Endodermal cell (in vitro differentiated cells): ENCODE data around the gene APBB1IP. TPM values are rescaled to one million over a fixed set of nuclear protein-coding genes. Genes with fewer than 3 reads are reported as not detected.

Experiments used
- DNase-seq: peaks from one replicate; pipeline ENCODE4 v3.0.0-alpha.2; 2017
- H3K27ac ChIP-seq: 2 replicates; pipeline ENCODE4 v1.5.1; 2013; ENCODE audit warnings: mild to moderate bottlenecking, low read depth, low read length, moderate library complexity
- H3K27me3 ChIP-seq: 2 replicates; pipeline ENCODE4 v1.6.1; 2013; ENCODE audit warnings: mild to moderate bottlenecking, low read length, moderate library complexity; ENCODE audit not compliant: insufficient read depth, control insufficient read depth, poor library complexity, severe bottlenecking
- H3K36me3 ChIP-seq: 2 replicates; pipeline ENCODE4 v1.7.0; 2013; ENCODE audit warnings: mild to moderate bottlenecking, low read length, moderate library complexity; ENCODE audit not compliant: control insufficient read depth, insufficient read depth
- H3K4me1 ChIP-seq: one replicate; pipeline ENCODE4 v1.7.0; 2013; ENCODE audit warnings: low read length; ENCODE audit not compliant: control insufficient read depth, insufficient read depth
- H3K4me3 ChIP-seq: 2 replicates; pipeline ENCODE4 v1.5.1; 2013; ENCODE audit warnings: mild to moderate bottlenecking, low read length, moderate library complexity
- H3K9ac ChIP-seq: 2 replicates; pipeline ENCODE4 v1.6.1; 2013; ENCODE audit warnings: mild to moderate bottlenecking, low read length, moderate library complexity; ENCODE audit not compliant: poor library complexity, severe bottlenecking; ENCODE audit errors: extremely low read depth
- H3K9me3 ChIP-seq: 2 replicates; pipeline ENCODE4 v1.6.1; 2013; ENCODE audit warnings: mild to moderate bottlenecking, low read length, moderate library complexity; ENCODE audit not compliant: control insufficient read depth
- H3K27ac Mint-ChIP-seq: 2 replicates; pipeline ENCODE4 v1.8.0; 2020; ENCODE audit warnings: mixed read lengths
- H3K27me3 Mint-ChIP-seq: 2 replicates; pipeline ENCODE4 v1.8.0; 2021; ENCODE audit warnings: mild to moderate bottlenecking, mixed read lengths; ENCODE audit not compliant: insufficient read depth
- H3K36me3 Mint-ChIP-seq: 2 replicates; pipeline ENCODE4 v1.8.0; 2020; ENCODE audit warnings: low read depth, mixed read lengths
- H3K4me1 Mint-ChIP-seq: 2 replicates; pipeline ENCODE4 v1.8.0; 2020; ENCODE audit warnings: mixed read lengths
- H3K4me3 Mint-ChIP-seq: 2 replicates; pipeline ENCODE4 v1.8.0; 2020; ENCODE audit warnings: mild to moderate bottlenecking, moderate library complexity, mixed read lengths
- H3K9me3 Mint-ChIP-seq: 2 replicates; pipeline ENCODE4 v1.8.0; 2020; ENCODE audit warnings: mild to moderate bottlenecking, mixed read lengths
- CTCF ChIP-seq: fragments of 200-600 bp; sonication (generic); conservative IDR thresholded peaks from 2 replicates; pipeline ENCODE4 v1.5.0; 2021; ENCODE audit warnings: antibody characterized with exemption, mild to moderate bottlenecking
- WGBS, 2 experiments: methylation state at CpG; one replicate each; pipeline versions ENCODE4 v1.1.5 to v1.1.7; 2013; ENCODE audit warnings: missing lambda C conversion rate in 2 of 2, mixed read lengths in 1 of 2; ENCODE audit not compliant: insufficient coverage in 1 of 2, insufficient read length in 1 of 2; 5-methylcytosine and 5-hydroxymethylcytosine counted together
- long read RNA-seq, 4 experiments: library from polyadenylated mRNA in 2 of 4; library from RNA in 1 of 4; library from capped mRNA in 1 of 4; stranded (forward) in 3 of 4; unstranded in 1 of 4; transcript quantifications; one replicate each; pipeline ENCODE4 v2.0.0, GENCODE V29; 2020 to 2021; ENCODE audit warnings: inconsistent platforms in 1 of 4
- polyA plus RNA-seq, 2 experiments: library from polyadenylated mRNA; stranded (reverse); fragments of 50-300 nt; gene quantifications; one replicate each; pipeline ENCODE4 v1.2.3, GENCODE V29; 2013
- total RNA-seq, 2 donors: library from RNA; stranded (reverse); fragmentation: NEBNext Ultra II Directional in 1 of 2; extraction: Animal tissue kit (Norgen Biotek cat#: 25700) in 1 of 2; gene quantifications; 2 replicates in 1 of 2; 3 replicates in 1 of 2; pipeline ENCODE4 v1.2.1, GENCODE V29; 2021

Gene APBB1IP, protein sequence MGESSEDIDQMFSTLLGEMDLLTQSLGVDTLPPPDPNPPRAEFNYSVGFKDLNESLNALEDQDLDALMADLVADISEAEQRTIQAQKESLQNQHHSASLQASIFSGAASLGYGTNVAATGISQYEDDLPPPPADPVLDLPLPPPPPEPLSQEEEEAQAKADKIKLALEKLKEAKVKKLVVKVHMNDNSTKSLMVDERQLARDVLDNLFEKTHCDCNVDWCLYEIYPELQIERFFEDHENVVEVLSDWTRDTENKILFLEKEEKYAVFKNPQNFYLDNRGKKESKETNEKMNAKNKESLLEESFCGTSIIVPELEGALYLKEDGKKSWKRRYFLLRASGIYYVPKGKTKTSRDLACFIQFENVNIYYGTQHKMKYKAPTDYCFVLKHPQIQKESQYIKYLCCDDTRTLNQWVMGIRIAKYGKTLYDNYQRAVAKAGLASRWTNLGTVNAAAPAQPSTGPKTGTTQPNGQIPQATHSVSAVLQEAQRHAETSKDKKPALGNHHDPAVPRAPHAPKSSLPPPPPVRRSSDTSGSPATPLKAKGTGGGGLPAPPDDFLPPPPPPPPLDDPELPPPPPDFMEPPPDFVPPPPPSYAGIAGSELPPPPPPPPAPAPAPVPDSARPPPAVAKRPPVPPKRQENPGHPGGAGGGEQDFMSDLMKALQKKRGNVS
- total RNA-seq: under 1 TPM; 0.24 TPM
- polyA plus RNA-seq (2013, experiment 1 of 2): not detected
- not detected for polyA plus RNA-seq (2013, experiment 2 of 2)
- long read RNA-seq, experiment 1: 0 reads
- long read RNA-seq, experiment 2: 0 reads
- long read RNA-seq, experiment 3: 0 reads
- long read RNA-seq, experiment 4: 0 reads

- Histone ChIP-seq H3K4me1 (no peaks in the 10 kb centered on the region), H3K27ac (no peak within 1 kb of the TSS), H3K9me3 (no peaks in the 10 kb centered on the region), H3K27me3 (peaks cover 32% of the 10 kb centered on the region), H3K9ac (no peak within 1 kb of the TSS), H3K36me3 (no peaks in the 10 kb centered on the region), H3K4me3 (no peak within 1 kb of the TSS)
- H3K4me1 Mint-ChIP-seq: no peaks in the 10 kb centered on the region
- peak; percentile 31 for TF ChIP-seq CTCF
- WGBS, 2 experiments: 68 to 75% methylated on average over 17 to 32 of the region's 36 CpGs
- H3K9me3 Mint-ChIP-seq: no peaks in the 10 kb centered on the region
- peak within 1 kb of the TSS; percentile 47 for H3K4me3 Mint-ChIP-seq
- peaks cover 48% of the 10 kb centered on the region for H3K27me3 Mint-ChIP-seq
- H3K36me3 Mint-ChIP-seq: no peaks in the 10 kb centered on the region
- DNase-seq: peak; percentile 73
- H3K27ac Mint-ChIP-seq: no peak within 1 kb of the TSS
Measured at GRCh38 chr10:26437637-26438461, at the start of gene APBB1IP. APBB1IP (plus strand) TSS chr10:26438341; CDS start chr10:26492327, 53,986 bp downstream.

DNA sequence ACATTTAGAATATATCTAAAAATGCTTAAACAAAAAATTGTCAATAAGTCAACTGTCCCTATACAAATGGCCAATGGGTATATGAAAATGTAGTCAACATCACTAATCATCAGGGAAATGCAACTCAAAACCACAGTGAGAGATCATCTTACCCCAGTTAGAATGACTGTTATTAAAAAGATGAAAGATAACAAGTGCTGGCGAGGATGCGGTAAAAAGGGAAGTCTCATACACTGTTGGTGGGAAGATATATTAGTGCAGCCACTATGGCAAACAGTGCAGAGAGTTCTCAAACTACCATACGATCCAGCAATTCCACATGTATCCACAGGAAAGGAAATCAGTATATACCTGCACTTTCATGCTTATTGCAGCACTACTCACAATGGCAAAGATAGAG, 48.6 kb upstream of the APBB1IP start:
- no peak overlapping the region for H3K27ac ChIP-seq
- Mint-ChIP-seq H3K36me3 (no peaks in the 10 kb centered on the region), H3K9me3 (peaks cover 3% of the 10 kb centered on the region), H3K4me3 (no peak overlapping the region), H3K27ac (no peak overlapping the region), H3K4me1 (peaks cover 7% of the 10 kb centered on the region), H3K27me3 (peaks cover 20% of the 10 kb centered on the region)
- TF ChIP-seq CTCF: no peak
- no peak overlapping the region for H3K4me3 ChIP-seq
- H3K9me3 ChIP-seq: no peaks in the 10 kb centered on the region
- 93 to 97% methylated on average over 2 to 3 of the region's 3 CpGs for WGBS, 2 experiments
- no peak for DNase-seq
- no peaks in the 10 kb centered on the region for H3K4me1 ChIP-seq
- H3K36me3 ChIP-seq: no peaks in the 10 kb centered on the region
- no peak overlapping the region for H3K9ac ChIP-seq
- H3K27me3 ChIP-seq: peaks cover 20% of the 10 kb centered on the region
